WTC11 (cell line): ENCODE measurements around the gene TMPRSS5.

ENCODE experiments used
- ATF3 ChIP-seq: sonication (generic); formaldehyde crosslinking; conservative IDR thresholded peaks from 2 replicates; pipeline ENCODE4 v1.8.1; 2022; ENCODE audit warnings: mild to moderate bottlenecking, missing genetic modification reagents
- CTCF ChIP-seq: fragments of 200-600 bp; IDR thresholded peaks from 2 replicates; pipeline ENCODE4 v1.8.0; 2022; ENCODE audit warnings: antibody characterized with exemption
- ETV6 ChIP-seq: sonication (generic); formaldehyde crosslinking; IDR thresholded peaks from 2 replicates; pipeline ENCODE4 v1.8.1; 2022; ENCODE audit warnings: mild to moderate bottlenecking, missing genetic modification reagents
- JAZF1 ChIP-seq: fragments of 250-450 bp; sonication (Bioruptor Pico); IDR thresholded peaks from 2 replicates; pipeline ENCODE4 v1.9.0; 2021; ENCODE audit warnings: moderate library complexity, mild to moderate bottlenecking, inconsistent platforms
- JUN ChIP-seq: sonication (generic); formaldehyde crosslinking; IDR thresholded peaks from 2 replicates; pipeline ENCODE4 v1.8.0; 2023; ENCODE audit warnings: mild to moderate bottlenecking, missing genetic modification reagents
- TEAD1 ChIP-seq: sonication (generic); formaldehyde crosslinking; IDR thresholded peaks from 2 replicates; pipeline ENCODE4 v1.8.0; 2022; ENCODE audit warnings: mild to moderate bottlenecking, missing genetic modification reagents
- ZNF317 ChIP-seq: sonication (generic); formaldehyde crosslinking; IDR thresholded peaks from 2 replicates; pipeline ENCODE4 v1.8.1; 2023; ENCODE audit warnings: low read depth, mild to moderate bottlenecking, moderate library complexity, missing genetic modification reagents, borderline replicate concordance
- ZNF416 ChIP-seq: fragments of 250-450 bp; sonication (Bioruptor Pico); IDR thresholded peaks from 2 replicates; pipeline ENCODE4 v1.9.0; 2021; ENCODE audit warnings: mild to moderate bottlenecking, inconsistent platforms

GRCh38 chr11:113643006-113643585 lies 63.0 kb downstream of the TMPRSS5 start:
- no peak for TF ChIP-seq CTCF
- no peak for TF ChIP-seq ATF3
- no peak for TF ChIP-seq JUN (CRISPR knock-in tag)
- TF ChIP-seq ETV6: no peak
- TF ChIP-seq ZNF416 (CRISPR knock-in tag): no peak
- no peak for TF ChIP-seq JAZF1
- no peak for TF ChIP-seq ZNF317 (CRISPR knock-in tag)
- no peak for TF ChIP-seq TEAD1
